Activated gamma-delta T cell treated with anti-CD3 and anti-CD28 coated beads, Interleukin-2, amount 50 U/mL, for 16 hours (primary cell): Measurements from ENCODE around the gene LRRC74B.

Source experiments
- DNase-seq: peaks from one replicate; pipeline ENCODE4 v3.0.0-alpha.2; 2020; ENCODE audit warnings: low read depth

The LRRC74B gene

DNA sequence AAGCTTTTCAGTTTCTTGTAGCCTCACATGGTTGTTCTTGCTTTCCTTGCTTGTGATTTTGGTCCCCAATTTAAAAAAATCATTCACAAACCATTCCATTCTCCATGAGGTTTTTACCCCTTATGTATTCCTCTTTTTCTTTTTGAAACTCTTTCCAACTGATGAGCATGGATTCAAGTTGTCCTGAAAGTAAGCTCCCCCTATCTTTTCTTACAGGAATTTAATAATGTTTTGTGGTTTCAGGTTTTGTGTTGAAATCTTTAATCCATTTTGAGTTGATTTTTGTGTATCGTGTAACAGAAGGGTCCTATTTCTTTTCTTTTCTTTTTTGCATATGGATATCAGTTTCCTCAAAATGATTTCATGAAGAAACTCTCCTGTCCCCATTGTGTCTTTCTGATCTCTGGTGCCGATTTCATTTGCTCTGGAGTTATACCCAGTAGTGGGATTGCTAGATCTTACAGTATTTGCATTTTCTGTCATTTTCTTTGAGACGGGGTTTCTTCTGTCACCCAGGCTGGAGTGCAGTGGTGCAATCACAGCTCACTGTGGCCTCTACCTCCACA, 58.5 kb downstream of the LRRC74B start:
- no peak for DNase-seq

DNA sequence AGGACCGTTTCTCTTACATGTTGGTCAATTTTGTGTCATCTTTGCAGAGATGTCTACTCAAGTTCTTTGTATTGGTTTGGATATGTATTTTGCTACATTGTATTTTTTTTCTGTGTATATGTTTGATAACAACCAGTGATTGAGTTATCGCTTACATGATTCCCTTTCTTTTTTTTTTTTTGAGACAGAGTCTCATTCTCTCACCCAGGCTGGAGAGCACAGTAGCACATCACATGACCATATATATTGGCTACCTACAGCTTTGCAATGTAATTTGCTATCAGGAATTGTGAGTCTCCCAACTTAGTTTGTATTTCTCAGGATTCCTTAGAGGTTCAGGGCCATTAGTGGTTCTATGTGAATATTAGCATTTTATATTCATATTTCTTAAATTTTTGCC, 59.5 kb downstream of the LRRC74B start:
- DNase-seq: no peak

DNA sequence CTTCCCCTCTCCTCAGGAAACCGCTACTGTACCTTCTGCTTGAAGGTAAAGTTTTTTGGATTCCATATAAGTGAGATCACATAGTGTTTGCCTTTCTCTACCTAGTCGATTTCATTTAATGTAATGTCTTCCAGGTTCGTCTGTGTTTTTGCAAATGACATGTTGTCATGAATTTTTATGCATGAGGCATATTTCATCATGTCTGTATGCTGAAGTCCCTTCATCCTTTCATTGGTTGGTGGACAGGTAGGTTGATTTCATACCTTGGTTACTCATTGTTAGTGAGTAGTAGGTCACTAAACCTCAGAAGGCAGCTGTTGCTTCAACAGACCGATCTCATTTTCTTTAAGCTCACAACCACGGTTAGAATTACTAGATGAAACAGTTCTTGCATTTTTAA, 60.3 kb downstream of the LRRC74B start:
- no peak for DNase-seq

DNA sequence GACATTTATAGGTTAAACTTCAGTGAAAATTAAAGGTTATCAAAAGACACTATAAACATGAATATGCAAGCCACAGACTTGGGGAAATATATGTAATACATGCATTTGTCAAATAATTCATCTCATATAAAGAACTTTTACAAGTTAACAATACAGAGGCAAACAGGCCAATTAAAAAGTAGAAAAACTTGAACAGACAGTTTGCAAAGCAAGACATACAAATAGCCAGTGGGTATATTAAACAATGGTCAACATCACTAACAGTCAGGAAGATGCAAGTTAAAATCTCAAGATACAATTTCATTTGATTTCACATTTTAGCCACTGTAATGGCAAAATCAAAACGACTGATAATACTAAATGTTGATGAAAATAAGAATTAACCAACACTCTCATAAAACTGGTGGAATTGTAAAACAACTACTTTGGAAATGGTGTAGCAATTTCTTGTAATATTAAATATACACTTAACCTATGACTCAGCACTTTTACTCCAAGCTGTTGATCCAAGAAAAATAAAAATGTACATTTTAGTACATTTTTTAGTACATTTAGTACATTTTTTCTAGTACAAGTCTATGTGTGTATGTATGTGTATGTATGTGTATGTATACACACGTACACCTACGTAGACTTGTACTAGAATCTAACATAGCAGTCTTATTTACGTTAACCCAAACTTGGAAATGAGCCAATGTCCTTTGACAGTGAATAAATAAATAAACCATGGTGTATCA, 62.8 kb downstream of the LRRC74B start:
- DNase-seq: no peak
